ENCODE data around the gene MSRB3.

- no peak for TF ChIP-seq POLR2A (IDR thresholded peaks at IDR 0.05)
- TF ChIP-seq, protein P1, sequence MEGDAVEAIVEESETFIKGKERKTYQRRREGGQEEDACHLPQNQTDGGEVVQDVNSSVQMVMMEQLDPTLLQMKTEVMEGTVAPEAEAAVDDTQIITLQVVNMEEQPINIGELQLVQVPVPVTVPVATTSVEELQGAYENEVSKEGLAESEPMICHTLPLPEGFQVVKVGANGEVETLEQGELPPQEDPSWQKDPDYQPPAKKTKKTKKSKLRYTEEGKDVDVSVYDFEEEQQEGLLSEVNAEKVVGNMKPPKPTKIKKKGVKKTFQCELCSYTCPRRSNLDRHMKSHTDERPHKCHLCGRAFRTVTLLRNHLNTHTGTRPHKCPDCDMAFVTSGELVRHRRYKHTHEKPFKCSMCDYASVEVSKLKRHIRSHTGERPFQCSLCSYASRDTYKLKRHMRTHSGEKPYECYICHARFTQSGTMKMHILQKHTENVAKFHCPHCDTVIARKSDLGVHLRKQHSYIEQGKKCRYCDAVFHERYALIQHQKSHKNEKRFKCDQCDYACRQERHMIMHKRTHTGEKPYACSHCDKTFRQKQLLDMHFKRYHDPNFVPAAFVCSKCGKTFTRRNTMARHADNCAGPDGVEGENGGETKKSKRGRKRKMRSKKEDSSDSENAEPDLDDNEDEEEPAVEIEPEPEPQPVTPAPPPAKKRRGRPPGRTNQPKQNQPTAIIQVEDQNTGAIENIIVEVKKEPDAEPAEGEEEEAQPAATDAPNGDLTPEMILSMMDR (IDR thresholded peaks at IDR 0.05): no peak
Observed at GRCh38 chr12:65266408-65266807, 12.1 kb upstream of the MSRB3 start.

Measured in Peyer's patch (tissue), 4 donors.